Endothelial cell of umbilical vein (primary cell): ENCODE data around the gene SPTLC2.

Source experiments
- POLR2A ChIP-seq: IDR thresholded peaks from 2 replicates; pipeline ENCODE4 v1.6.1; 2012; ENCODE audit warnings: low read depth, mild to moderate bottlenecking, control low read depth, low read length
- TF ChIP-seq, protein P1 (sequence below), 2 donors: IDR thresholded peaks; 1 replicate in 1 of 2; 2 replicates in 1 of 2; pipeline ENCODE4 v1.5.1; 2011; ENCODE audit warnings: low read length in 2 of 2, mild to moderate bottlenecking in 2 of 2, moderate library complexity in 2 of 2, control low read depth in 1 of 2, inconsistent platforms in 1 of 2, low read depth in 1 of 2; ENCODE audit not compliant: insufficient read depth in 1 of 2; ENCODE audit errors: extremely low read depth in 1 of 2

DNA sequence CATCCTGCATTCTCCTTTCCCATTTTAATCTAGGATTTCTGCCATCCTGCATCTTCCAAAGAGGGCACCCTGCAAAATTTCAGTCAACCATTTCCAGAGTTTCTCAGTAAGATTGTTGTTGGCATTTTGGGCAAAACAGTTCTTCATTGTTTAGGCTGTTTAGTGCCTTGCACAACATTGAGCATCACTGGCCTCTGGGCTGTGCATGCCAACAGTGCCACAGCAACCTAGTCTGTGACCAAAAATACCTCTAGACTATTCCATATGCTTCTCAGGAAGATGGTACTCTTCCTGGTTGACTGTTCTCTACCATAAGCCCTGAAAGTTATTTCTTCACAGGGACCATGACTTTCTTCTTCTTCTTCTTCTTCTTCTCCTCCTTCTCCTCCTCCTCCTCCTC is 85.4 kb downstream of the SPTLC2 start:
- TF ChIP-seq, protein P1, sequence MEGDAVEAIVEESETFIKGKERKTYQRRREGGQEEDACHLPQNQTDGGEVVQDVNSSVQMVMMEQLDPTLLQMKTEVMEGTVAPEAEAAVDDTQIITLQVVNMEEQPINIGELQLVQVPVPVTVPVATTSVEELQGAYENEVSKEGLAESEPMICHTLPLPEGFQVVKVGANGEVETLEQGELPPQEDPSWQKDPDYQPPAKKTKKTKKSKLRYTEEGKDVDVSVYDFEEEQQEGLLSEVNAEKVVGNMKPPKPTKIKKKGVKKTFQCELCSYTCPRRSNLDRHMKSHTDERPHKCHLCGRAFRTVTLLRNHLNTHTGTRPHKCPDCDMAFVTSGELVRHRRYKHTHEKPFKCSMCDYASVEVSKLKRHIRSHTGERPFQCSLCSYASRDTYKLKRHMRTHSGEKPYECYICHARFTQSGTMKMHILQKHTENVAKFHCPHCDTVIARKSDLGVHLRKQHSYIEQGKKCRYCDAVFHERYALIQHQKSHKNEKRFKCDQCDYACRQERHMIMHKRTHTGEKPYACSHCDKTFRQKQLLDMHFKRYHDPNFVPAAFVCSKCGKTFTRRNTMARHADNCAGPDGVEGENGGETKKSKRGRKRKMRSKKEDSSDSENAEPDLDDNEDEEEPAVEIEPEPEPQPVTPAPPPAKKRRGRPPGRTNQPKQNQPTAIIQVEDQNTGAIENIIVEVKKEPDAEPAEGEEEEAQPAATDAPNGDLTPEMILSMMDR (IDR thresholded peaks at IDR 0.05; ENCODE audit: extremely low read depth in 1 of 2, insufficient read depth in 1 of 2, low read depth in 1 of 2, low read length in 2 of 2) = no peak
- TF ChIP-seq POLR2A = no peak
